ENCODE data around the gene RANBP10. TPM values are rescaled to one million over a fixed set of nuclear protein-coding genes. Genes with fewer than 3 reads are reported as not detected.

The RANBP10 gene
- total and polyA plus RNA-seq, 2 of the 13 experiments (the other 11 are each of a cell fraction or from before 2014, with no cell fraction given): 9.2 to 22.7 TPM

- TF ChIP-seq ZNF709 (CRISPR knock-in tag; IDR thresholded peaks at IDR 0.05) (peak; percentile 97), RXRA (CRISPR knock-in tag; IDR thresholded peaks at IDR 0.05) (peak; percentile 74; the same call in 1 of the 2 replicates), ZNF652 (CRISPR knock-in tag; IDR thresholded peaks at IDR 0.05; ENCODE audit: borderline replicate concordance, low read depth) (no peak), MAF1 (CRISPR knock-in tag; IDR thresholded peaks at IDR 0.05; ENCODE audit: borderline replicate concordance) (no peak; the same call in 1 of the 2 replicates), ZNF691 (CRISPR knock-in tag; IDR thresholded peaks at IDR 0.05; ENCODE audit: borderline replicate concordance, low read depth) (no peak; the same call in 1 of the 2 replicates), ZFP36L2 (CRISPR knock-in tag; IDR thresholded peaks at IDR 0.05) (peak; percentile 15; the same call in 1 of the 2 replicates), ZNF230 (CRISPR knock-in tag; IDR thresholded peaks at IDR 0.05) (peak; percentile 45; the same call in 1 of the 2 replicates), SIX4 (CRISPR knock-in tag; IDR thresholded peaks at IDR 0.05) (no peak; the same call in 1 of the 2 replicates), POLR2AphosphoS5 (IDR thresholded peaks at IDR 0.05; ENCODE audit: low read depth, low read length) (peak; percentile 99), GATAD1 (CRISPR knock-in tag; IDR thresholded peaks at IDR 0.05) (peak; percentile 63; the same call in 1 of the 2 replicates), ZNF343 (CRISPR knock-in tag; IDR thresholded peaks at IDR 0.05) (no peak; the same call in 1 of the 2 replicates), ZFP41 (CRISPR knock-in tag; IDR thresholded peaks at IDR 0.05; ENCODE audit: borderline replicate concordance) (no peak), ZNF253 (CRISPR knock-in tag; IDR thresholded peaks at IDR 0.05; ENCODE audit: borderline replicate concordance) (no peak), ZNF317 (CRISPR knock-in tag; IDR thresholded peaks at IDR 0.05) (peak; percentile 82), ZNF121 (CRISPR knock-in tag; IDR thresholded peaks at IDR 0.05) (no peak), ZNF441 (CRISPR knock-in tag; IDR thresholded peaks at IDR 0.05; ENCODE audit: borderline replicate concordance) (peak; percentile 45; the same call in 1 of the 2 replicates), RFX3 (CRISPR knock-in tag; IDR thresholded peaks at IDR 0.05) (peak; percentile 35), NFRKB (IDR thresholded peaks at IDR 0.05) (no peak), SPEN (CRISPR knock-in tag; IDR thresholded peaks at IDR 0.05; ENCODE audit: low read depth) (peak; percentile 81), ATF2 (CRISPR knock-in tag; IDR thresholded peaks at IDR 0.05) (peak; percentile 25; the same call in 1 of the 2 replicates), CC2D1A (CRISPR knock-in tag; IDR thresholded peaks at IDR 0.05) (no peak), ZNF510 (CRISPR knock-in tag; IDR thresholded peaks at IDR 0.05; ENCODE audit: low read depth) (no peak), ZNF816 (CRISPR knock-in tag; IDR thresholded peaks at IDR 0.05; ENCODE audit: borderline replicate concordance) (peak; percentile 90; the same call in 1 of the 2 replicates), SATB2 (CRISPR knock-in tag; IDR thresholded peaks at IDR 0.05) (peak; percentile 72; the same call in 1 of the 2 replicates)
- TF ChIP-seq, protein P1, sequence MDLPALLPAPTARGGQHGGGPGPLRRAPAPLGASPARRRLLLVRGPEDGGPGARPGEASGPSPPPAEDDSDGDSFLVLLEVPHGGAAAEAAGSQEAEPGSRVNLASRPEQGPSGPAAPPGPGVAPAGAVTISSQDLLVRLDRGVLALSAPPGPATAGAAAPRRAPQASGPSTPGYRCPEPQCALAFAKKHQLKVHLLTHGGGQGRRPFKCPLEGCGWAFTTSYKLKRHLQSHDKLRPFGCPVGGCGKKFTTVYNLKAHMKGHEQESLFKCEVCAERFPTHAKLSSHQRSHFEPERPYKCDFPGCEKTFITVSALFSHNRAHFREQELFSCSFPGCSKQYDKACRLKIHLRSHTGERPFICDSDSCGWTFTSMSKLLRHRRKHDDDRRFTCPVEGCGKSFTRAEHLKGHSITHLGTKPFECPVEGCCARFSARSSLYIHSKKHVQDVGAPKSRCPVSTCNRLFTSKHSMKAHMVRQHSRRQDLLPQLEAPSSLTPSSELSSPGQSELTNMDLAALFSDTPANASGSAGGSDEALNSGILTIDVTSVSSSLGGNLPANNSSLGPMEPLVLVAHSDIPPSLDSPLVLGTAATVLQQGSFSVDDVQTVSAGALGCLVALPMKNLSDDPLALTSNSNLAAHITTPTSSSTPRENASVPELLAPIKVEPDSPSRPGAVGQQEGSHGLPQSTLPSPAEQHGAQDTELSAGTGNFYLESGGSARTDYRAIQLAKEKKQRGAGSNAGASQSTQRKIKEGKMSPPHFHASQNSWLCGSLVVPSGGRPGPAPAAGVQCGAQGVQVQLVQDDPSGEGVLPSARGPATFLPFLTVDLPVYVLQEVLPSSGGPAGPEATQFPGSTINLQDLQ (CRISPR knock-in tag; IDR thresholded peaks at IDR 0.05): no peak
- TF ChIP-seq, protein P2, sequence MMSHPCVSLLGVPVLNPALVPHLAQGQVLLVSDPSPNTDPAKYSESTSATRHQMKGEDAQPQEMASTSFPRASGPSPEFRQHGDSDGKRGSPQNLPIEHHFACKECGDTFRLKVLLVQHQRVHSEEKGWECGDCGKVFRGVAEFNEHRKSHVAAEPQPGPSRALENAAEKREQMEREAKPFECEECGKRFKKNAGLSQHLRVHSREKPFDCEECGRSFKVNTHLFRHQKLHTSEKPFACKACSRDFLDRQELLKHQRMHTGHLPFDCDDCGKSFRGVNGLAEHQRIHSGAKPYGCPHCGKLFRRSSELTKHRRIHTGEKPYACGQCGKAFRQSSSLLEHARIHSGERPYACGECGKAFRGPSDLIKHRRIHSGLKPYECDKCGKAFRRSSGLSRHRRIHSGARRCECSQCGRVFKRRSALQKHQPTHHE (CRISPR knock-in tag; IDR thresholded peaks at IDR 0.05; ENCODE audit: borderline replicate concordance): no peak
These were observed 87.1 kb downstream of the RANBP10 start, which contains the start of gene GFOD2 (continued) for GRCh38 chr16:67719048-67719777.

Measured in HepG2 (cell line).